Sciatic nerve (tissue), 2 donors: ENCODE measurements around the gene KCNC3. TPM values are rescaled to one million over a fixed set of nuclear protein-coding genes. Genes with fewer than 3 reads are reported as not detected.

Source experiments
- ATAC-seq: fragments of 200-7000 bp; cut with Tn5 transposase; one replicate; pipeline ENCODE4 v1.9.1; 2020; ENCODE audit warnings: mild to moderate bottlenecking, moderate library complexity
- DNase-seq: peaks from one replicate; pipeline ENCODE4 v3.0.0-alpha.2; 2020; ENCODE audit warnings: low spot score
- intact Hi-C: fragments of 100-400 bp; cut with DNase I; formaldehyde crosslinking; loops from one replicate; pipeline ENCODE4 v1.14.2; 2022
- total RNA-seq: library from RNA; stranded (reverse); fragmentation: NEBNext Ultra II Directional; extraction: Animal tissue kit (Norgen Biotek cat#: 25700); gene quantifications from one replicate; pipeline ENCODE4 v1.2.1, GENCODE V29; 2021
- donor health status: DM: no; HTN: no; CAD: no.
- donor health status: DM: no; HTN: no; CAD: no.

Gene KCNC3
- 2.7 TPM for total RNA-seq

DNA sequence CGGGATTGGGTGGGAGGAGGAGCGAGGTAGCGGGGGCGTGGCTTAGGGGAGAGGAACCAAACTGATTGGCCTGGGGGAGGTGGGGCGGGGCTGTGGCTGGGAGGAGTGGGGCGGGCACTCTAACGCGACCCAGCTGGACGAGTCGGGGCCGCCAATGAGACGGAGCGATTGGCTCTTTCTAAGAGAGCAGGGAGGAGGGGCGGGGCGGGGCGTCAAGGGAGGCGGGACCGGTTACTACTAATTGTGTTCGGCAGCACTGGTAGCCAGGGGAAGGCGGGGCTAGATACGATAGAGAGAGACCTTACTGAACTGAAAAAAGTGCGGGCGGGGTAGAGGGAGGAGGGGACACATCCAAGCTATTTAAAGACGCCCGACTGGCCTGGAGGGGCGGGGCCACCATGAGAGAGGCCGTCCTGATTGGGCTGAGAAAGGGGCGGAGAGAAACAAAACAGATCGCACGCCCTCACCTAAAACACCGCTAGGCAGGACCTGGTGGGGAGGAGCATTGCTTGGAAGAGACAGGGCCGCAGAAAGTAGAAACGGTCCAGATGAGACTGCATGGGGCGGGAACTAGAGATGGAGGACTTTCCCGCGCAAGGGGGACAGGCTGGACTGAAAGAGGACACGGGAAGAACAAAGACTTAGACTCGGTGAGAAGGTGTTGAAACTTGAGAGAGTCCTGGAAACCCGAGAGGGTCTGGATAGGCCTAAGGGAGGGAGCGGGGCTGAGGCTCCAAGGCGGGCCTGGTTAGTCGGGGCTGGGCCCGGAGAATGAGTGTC is at the start of gene KCNC3:
TSS of gene KCNC3 (minus strand) at position 232 of the 780 bp plus-strand sequence. CDS start 295 bp downstream, outside the sequence.
- intact Hi-C loops, result loop anchor here (1.0 kb wide), 1 partner anchor 21 kb away; no protein-coding TSS in a partner anchor
- ATAC-seq (peak; percentile 91), DNase-seq (peak; percentile 96)

DNA sequence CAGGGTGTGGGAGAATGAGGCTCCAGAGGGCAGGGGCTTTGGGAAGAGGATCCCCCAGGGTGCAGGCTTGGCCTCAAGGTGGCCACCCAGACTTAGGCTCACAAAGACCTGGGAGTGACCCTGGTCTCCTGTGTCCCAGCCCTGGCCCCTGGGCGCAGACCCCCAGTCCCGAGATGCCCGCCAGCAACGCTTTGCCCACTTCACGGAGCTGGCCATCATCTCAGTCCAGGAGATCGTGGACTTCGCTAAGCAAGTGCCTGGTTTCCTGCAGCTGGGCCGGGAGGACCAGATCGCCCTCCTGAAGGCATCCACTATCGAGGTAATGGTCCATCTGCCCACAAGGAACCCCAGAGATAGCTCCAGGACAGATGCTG is 49.7 kb upstream of the KCNC3 start:
- intact Hi-C loops, result no loop called here

DNA sequence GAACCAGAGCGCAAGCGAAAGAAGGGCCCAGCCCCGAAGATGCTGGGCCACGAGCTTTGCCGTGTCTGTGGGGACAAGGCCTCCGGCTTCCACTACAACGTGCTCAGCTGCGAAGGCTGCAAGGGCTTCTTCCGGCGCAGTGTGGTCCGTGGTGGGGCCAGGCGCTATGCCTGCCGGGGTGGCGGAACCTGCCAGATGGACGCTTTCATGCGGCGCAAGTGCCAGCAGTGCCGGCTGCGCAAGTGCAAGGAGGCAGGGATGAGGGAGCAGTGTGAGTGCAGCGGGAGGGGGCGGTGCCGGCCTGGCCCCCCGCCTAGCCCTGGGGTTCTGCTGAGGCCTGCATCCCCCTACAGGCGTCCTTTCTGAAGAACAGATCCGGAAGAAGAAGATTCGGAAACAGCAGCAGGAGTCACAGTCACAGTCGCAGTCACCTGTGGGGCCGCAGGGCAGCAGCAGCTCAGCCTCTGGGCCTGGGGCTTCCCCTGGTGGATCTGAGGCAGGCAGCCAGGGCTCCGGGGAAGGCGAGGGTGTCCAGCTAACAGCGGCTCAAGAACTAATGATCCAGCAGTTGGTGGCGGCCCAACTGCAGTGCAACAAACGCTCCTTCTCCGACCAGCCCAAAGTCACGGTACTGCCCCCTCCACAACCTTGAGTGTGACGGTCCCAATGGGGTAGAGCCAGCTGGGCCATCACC is 49.1 kb upstream of the KCNC3 start:
- DNase-seq (no peak), ATAC-seq (no peak)
- intact Hi-C loops, result no loop called here

More for the DNA sequence above, 49.7 kb upstream of the KCNC3 start:
- ATAC-seq (no peak), DNase-seq (no peak)

DNA sequence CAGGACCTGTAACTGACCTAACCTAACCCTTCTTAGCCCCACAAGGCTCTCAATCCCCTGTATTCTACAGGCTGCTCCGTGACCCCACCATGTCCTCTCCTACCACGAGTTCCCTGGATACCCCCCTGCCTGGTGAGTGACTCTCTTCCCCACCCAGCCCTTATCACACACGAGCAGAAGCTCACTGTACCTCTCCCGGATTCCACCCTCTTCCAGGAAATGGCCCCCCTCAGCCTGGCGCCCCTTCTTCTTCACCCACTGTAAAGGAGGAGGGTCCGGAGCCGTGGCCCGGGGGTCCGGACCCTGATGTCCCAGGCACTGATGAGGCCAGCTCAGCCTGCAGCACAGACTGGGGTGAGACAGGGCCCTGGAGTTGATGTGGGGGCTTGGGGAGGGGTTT is 48.3 kb upstream of the KCNC3 start:
- no peak for ATAC-seq
- intact Hi-C loops, result no loop called here
- no peak for DNase-seq

DNA sequence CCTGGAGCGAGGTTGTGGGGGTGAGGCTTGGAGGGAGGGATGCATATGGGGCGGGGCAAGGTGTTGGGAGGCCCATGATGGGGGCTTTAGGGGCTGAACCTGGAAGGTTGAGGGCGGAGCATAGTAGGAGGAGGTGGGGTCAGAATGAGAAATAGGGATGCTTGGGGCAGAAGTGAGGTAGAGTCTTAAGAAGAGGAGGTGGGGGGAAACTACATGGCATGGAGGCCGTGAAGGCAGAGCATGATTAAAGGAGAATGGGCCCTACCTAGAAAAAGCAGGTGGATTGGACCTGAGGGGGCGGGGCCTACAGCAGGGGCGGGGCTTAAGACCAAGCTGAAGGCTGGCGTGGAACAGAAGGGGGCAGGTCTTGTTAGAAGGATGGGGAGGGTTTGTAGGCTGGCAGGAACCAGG is 47.9 kb upstream of the KCNC3 start:
- ATAC-seq (no peak), DNase-seq (no peak)
- intact Hi-C loops, result no loop called here

DNA sequence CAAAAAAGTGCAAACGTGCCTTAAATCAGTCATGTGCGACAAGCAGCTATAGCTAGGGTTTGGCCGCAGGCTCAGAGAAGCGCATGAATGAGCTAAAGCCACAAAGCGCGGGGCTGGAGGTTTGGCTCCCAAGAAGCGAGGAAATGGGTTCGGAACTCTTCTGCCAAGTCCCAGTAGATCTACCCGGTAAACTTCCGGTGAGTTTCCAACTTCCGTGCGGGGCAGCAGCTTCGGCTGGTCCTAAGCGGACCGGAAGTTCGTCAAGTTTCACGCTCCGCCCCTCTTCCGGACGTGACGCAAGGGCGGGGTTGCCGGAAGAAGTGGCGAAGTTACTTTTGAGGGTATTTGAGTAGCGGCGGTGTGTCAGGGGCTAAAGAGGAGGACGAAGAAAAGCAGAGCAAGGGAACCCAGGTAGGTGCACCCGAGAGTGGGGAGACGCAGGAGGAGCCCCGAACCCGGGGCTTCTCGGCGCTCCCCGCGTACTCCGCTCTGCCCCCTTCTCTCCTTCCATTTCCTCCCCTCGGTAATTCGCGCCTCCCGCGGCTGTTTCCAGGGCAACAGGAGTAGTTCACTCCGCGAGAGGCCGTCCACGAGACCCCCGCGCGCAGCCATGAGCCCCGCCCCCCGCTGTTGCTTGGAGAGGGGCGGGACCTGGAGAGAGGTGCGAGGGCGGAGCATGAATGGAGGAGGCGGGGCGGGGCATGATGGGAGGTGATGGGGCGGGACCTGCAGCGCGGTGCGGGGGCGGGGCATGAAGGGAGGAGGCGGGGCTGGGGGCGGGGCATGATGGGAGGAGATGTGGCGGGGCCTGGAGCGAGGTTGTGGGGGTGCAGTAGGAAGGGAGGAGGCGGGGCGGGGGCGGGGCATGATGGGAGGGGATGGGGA is 47.2 kb upstream of the KCNC3 start, which contains the start of gene NR1H2:
TSS of gene NR1H2 (plus strand) at position 292 of the 885 bp plus-strand sequence. CDS start 1,149 bp downstream, outside the sequence.
- intact Hi-C loops, result no loop called here
- peak; percentile 97 for ATAC-seq

DNA sequence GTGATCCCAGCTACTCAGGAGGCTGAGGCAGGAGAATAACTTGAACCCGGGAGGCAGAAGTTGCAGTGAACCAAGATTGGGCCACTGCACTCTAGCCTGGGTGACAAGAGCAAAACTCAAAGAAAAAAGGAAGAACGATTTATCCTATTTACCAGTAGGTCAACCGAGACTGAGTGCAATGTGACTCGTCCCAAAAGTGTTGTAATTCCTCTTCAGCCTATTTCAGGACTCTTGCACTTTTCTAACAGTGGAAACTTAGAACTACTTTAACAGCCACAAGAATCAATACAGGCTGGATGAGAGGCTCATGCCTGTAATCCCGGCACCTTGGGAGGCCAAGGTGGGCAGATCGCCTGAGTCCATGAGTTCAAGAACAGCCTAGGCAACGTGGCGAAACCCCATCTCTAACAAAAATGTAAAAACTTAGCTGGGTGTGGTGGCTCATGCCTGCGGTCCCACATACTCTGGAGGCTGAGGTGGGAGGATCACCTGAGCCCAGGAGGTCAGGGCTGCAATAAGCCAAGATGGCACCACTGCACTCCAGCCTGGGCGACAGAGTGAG is 42.8 kb upstream of the KCNC3 start:
- DNase-seq, result no peak
- intact Hi-C loops, result no loop called here
- ATAC-seq, result no peak

More for the DNA sequence above, 47.2 kb upstream of the KCNC3 start, which contains the start of gene NR1H2:
- peak; percentile 97 for DNase-seq

DNA sequence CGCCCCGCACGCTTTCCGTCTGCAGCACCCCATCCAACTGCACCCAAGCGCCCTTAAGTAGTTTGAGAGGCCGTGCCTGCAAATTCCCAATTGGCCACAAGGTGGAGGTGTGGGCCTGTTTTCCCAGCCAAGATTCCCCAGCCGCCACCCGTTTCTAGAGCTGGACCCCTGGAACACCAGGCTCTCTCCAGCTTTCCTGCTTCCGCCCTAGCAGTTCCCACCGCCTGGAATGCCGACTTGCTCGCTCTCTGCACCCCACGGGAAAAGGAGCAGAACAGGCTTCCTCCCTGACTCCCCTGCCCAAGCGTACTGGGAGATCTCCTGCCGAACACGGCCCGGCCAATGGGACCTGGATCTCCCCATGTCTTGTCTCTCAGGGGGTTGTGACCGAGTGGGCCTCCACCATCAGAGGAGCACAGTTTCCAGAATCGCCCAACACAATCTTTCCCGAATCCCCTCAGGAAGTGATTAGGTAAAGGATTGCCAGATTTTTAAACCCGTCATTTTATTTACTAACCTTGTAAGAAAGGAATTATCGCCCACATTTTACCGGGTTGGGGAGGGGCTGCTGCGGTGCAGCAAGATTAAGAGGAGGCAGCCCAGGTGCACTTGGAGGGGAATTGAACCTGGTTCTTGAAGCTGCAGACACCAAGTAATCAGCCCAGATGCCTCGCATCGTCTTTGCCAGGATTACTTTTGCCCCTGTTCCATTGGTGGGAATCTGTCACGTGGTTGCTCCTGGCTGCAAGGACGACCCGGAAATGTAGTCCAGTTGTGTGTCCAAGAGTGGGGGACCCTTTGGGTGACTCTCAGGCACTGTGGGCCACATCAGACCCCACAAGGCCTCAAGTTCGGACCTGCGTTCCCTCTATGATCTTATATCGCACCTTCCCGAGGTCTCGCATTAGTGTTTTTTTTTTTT is 39.7 kb upstream of the KCNC3 start:
- peak; percentile 89 for DNase-seq
- ATAC-seq, result peak; percentile 97
- intact Hi-C loops, result loop anchor here (5.0 kb wide), 2 partner anchors 93 to 413 kb away; no protein-coding TSS in a partner anchor

DNA sequence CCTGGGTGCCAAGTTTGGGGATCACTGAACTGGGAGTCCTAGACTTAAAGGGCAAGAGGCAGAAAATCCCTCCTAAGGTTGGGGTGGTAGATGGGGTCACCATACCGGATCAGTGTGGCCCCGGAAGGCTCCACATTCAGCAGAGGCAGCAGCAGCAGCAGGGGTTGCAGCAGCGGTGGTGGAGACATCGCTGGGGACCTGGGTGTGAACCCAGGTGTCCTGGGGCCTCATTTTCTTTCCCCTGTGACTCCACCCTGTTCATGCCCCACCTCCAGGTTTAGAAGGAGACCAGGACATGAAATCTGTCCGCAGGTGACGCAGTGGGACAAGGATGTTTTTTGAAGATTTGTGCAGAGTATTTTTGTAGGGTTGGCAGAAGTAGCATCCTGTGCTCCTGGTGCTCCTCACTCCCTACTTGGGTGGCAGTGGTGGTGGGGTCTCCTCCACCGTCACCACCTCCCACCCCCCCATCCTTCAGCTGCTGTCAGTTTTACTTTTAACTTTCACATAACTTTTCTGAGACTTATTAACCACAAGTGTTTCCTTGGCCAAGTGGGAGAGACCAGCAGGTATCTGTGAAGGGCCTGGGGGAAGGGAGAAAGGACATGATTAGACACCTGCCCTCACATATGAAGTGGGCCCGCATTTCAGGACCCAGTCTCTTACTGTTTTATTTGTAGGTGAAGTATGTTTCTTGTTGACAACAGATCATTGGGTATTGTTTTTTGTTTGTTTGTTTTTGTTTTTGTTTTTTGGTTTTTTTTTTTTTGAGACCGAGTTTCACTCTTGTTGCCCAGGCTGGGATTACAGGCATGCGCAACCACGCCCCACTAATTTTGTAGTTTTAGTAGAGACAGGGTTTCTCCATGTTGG is 36.5 kb upstream of the KCNC3 start, which contains the start of gene NAPSA:
TSS of gene NAPSA (minus strand) at position 206 of the 873 bp plus-strand sequence. CDS start at position 188, 18 bp downstream.
- ATAC-seq (no peak), DNase-seq (no peak)
- intact Hi-C loops, result loop anchor here (5.0 kb wide), 2 partner anchors 97 to 417 kb away; no protein-coding TSS in a partner anchor

DNA sequence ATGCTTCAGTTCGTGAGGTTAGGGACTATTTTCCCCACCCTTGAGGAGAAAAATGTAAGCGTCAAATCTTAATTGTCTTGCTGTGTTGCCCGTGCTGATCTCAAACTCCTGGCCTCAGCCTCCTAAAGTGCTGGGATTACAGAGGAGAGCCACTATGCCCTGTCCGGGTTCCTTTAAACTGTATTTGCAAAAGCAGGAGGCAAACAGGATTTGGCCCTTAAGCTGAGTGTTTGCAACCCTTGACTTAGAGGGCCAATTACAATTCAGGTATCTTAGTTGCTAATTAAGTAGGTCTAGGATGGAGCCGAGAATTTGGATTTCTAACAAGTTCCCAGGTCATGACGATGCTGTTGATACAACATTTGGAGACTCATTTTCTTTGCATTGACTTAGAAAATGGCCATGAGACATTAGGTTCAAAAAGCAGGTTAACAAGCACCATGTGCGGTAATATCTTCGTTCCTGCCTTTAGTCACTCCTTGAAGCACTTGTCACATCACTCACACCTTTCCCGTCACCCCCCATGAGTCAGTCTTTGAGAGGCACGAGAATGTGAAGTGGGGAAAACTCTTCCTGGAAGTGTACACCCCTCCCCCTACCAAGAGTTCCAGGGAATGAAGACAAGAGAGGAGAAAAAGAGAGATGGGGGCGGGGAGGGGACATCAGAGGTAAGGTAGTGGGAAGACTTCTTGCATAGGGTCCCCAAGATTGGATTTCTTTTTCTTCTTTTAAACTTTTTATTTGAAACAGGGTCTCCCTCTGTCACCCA is 33.7 kb upstream of the KCNC3 start:
- ATAC-seq (no peak), DNase-seq (no peak)
- intact Hi-C loops, result no loop called here

DNA sequence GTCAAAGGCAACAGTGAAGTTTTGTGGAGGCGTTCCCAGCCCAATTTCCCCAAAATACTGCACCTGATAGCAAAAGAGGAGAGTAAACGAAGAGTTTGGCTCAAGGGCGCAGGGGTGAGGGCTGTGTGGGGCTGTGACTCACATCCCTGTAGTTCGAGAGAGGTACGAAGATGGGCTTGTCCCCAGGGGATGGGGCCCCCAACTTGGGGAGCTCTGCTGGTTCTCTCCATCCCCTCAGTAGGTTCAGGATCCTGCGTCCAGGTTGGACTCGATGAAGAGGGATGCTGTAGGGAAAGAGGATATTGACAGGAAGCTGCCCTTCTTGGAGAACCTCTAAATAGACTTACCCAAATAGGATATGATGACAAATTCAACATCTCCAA is 32.8 kb upstream of the KCNC3 start:
- DNase-seq (no peak), ATAC-seq (no peak)
- intact Hi-C loops, result no loop called here

DNA sequence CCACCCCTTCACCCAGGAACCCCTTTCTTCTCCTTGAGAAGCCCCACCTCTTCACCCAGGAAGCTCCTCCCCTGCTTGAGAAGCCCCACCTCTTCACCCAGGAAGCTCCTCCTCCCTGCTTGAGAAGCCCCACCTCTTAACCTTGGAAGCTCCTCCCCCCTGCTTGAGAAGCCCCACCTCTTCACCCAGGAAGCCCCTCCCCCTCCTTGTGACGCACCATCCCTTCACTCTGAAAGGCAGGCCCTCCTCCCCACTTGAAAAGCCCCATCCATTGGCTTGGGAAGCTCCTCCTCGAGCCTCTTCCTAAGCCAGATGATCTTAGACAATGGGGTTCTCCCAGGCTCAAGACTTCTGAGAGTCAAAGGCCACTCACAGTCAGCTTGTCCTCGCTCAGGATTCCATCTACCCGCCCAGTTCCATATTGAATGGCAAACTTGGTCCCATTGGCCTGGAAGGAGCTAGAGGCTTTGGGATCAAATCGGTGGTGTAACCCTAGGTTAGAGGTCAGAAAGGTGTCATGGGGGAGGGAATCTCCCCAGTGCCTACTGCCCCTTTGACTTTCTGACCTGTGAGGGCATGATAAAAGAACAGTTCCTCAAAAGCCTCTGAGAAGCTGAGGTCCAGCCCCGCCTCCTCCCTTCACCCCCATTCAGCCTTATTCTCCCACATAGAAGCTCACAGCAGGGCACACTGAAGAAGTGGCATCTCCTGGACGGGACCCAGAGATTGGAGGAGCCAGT is 32.3 kb upstream of the KCNC3 start:
- intact Hi-C loops, result no loop called here
- DNase-seq, result no peak
- no peak for ATAC-seq

DNA sequence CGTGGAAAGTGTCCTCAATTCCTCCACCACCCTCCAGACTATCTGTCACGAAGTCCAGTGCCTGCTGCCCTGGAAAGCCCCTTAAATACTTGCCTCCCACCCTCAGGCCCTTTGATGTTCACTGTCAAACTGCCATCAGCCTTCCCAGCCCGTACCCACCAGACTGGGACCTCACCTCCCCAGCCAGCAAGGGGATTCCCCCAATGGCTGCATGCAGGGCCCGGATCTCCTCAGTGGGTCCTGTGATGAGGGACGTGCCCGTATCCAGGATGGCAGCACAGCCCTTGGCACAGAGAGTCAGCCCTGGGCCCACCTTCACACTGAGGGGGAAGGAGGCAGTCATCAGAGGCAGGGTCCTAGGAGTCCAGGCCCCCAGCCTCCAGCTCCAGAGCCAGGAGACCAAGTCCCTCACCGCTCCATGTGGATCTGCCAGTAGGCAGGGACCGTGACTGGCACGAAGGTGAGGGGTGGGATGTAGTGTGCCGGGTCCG is 30.2 kb upstream of the KCNC3 start:
- no peak for ATAC-seq
- intact Hi-C loops, result loop anchor here (5.0 kb wide), 1 partner anchor 428 kb away; no protein-coding TSS in a partner anchor
- no peak for DNase-seq

DNA sequence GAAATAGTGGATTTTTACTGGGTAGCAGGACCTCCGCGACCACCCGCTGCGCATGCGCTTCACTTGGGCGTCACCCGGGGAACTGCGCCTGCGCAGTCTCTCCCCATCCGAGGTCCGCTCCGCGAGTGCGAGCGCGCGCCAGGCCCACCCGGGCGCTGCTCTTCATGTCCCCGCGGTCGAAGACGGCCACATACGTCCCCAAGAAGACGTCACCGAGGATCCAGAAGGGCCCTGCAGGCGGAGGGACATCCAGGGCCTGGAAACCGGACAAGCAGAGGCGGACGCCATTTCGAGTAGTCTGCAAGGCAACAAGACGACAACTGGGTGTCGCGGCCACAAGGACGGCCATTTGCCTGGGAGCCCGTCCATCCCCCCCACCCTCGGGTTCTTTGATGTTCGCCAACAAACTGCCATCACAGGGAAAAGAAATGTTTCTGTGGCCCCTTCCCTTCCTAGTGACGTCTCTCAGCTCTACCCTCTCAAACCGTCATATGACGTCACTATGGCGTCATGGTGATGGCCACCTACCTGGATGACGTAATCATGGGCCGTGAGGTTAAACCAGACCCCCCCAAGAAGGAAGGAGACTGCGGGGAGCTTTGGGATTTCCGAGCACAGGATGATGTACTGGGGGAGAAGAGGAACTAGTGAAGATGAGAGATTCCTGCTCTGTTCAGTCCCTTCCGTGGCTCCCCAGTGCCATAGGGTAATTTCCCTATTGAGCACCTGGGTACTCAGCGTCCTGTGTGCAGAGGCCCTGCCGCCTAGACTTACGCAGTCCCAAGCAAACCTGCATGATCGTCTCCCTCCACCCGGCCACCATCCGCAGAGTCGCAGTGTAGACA is 29.5 kb upstream of the KCNC3 start:
- ATAC-seq (peak; percentile 87), DNase-seq (peak; percentile 85)
- intact Hi-C loops, result loop anchor here (5.0 kb wide), 1 partner anchor 429 kb away; no protein-coding TSS in a partner anchor
